Inflammatory macrophage (primary cell): ENCODE results near the gene TMEM139.
A peak's percentile ranks its signal among the peaks of the same experiment; 100 is the strongest.

Experiments
- DNase-seq, 2 donors: peaks; one replicate each; pipeline ENCODE4 v3.0.0-alpha.2; 2020 to 2022
- total RNA-seq, 18 experiments: gene quantifications; one replicate each; lab custom pipeline; 2026; ENCODE audit warnings: mixed read lengths in 6 of 18, inconsistent platforms in 2 of 18; lab: John Stamatoyannopoulos, UW

Gene TMEM139
- 0 to 2.4 (median 0.05) reads per million in 18 experiments for total RNA-seq

GRCh38 chr7:143284591-143285469 lies at the start of gene TMEM139:
Gene TMEM139 (plus strand): TSS chr7:143284958. CDS start chr7:143285958, 1,000 bp downstream.
- no peak for DNase-seq

- DNase-seq, result peak in 1 of 2 donors; percentile 36
Observed at GRCh38 chr7:143235561-143235960, 49.2 kb upstream of the TMEM139 start.

- DNase-seq, result no peak
Observed at GRCh38 chr7:143236408-143236990, 48.3 kb upstream of the TMEM139 start.

- DNase-seq, result peak; percentile 71 to 73
Observed at GRCh38 chr7:143237366-143237765, 47.4 kb upstream of the TMEM139 start.

GRCh38 chr7:143238289-143238980 lies 46.3 kb upstream of the TMEM139 start:
- DNase-seq, result no peak

- DNase-seq, result peak; percentile 83 to 97
Observed at GRCh38 chr7:143239813-143240212, 44.9 kb upstream of the TMEM139 start.

- DNase-seq, result peak; percentile 84 to 87
Observed at GRCh38 chr7:143240291-143241168, 44.2 kb upstream of the TMEM139 start.

- peak; percentile 87 for DNase-seq
Observed at GRCh38 chr7:143242306-143242705, 42.5 kb upstream of the TMEM139 start.

GRCh38 chr7:143243111-143243510 lies 41.6 kb upstream of the TMEM139 start:
- DNase-seq, result no peak

GRCh38 chr7:143243614-143244013 lies 41.1 kb upstream of the TMEM139 start:
- no peak for DNase-seq

- DNase-seq, result no peak
Observed at GRCh38 chr7:143244321-143244720, 40.4 kb upstream of the TMEM139 start.

GRCh38 chr7:143245123-143245522 lies 39.6 kb upstream of the TMEM139 start:
- peak; percentile 52 to 84 for DNase-seq

- DNase-seq, result no peak
Observed at GRCh38 chr7:143247372-143247771, 37.4 kb upstream of the TMEM139 start.

- peak; percentile 63 to 66 for DNase-seq
Observed at GRCh38 chr7:143248761-143249354, 35.9 kb upstream of the TMEM139 start.

- no peak for DNase-seq
Observed at GRCh38 chr7:143250199-143250598, 34.6 kb upstream of the TMEM139 start.

GRCh38 chr7:143250822-143251221 lies 33.9 kb upstream of the TMEM139 start:
- DNase-seq, result no peak

- DNase-seq, result peak in 1 of 2 donors; percentile 15
Observed at GRCh38 chr7:143252006-143252405, 32.8 kb upstream of the TMEM139 start.

GRCh38 chr7:143255564-143255963 lies 29.2 kb upstream of the TMEM139 start:
- DNase-seq, result no peak

GRCh38 chr7:143256325-143256724 lies 28.4 kb upstream of the TMEM139 start:
- no peak for DNase-seq

- no peak for DNase-seq
Observed at GRCh38 chr7:143256932-143257331, 27.8 kb upstream of the TMEM139 start.

GRCh38 chr7:143257501-143257900 lies 27.3 kb upstream of the TMEM139 start:
- DNase-seq, result no peak

GRCh38 chr7:143258831-143259230 lies 25.9 kb upstream of the TMEM139 start:
- no peak for DNase-seq
